Esophagus squamous epithelium (tissue), 5 donors: ENCODE data around the gene KDM7A. TPM values are rescaled to one million over a fixed set of nuclear protein-coding genes. Genes with fewer than 3 reads are reported as not detected.

Experiments used
- DNase-seq: peaks from one replicate; lab custom pipeline; 2025; lab: John Stamatoyannopoulos, UW
- H3K27ac ChIP-seq, 4 donors: fragments of 200-600 bp; sonication (generic); one replicate each; pipeline ENCODE4 v1.5.1; 2016 to 2019; ENCODE audit warnings: mild to moderate bottlenecking in 1 of 4
- H3K27me3 ChIP-seq, 4 donors: fragments of 200-600 bp; sonication (generic); 1 replicate in 3 of 4; 2 replicates in 1 of 4; pipeline versions ENCODE4 v1.5.1 to v1.6.0; 2017 to 2021; ENCODE audit warnings: antibody characterized with exemption in 1 of 4
- H3K36me3 ChIP-seq, 3 donors: fragments of 200-600 bp; sonication (generic); one replicate each; pipeline ENCODE4 v1.5.1; 2016 to 2019
- H3K4me1 ChIP-seq, 3 donors: fragments of 200-600 bp; sonication (generic); one replicate each; pipeline ENCODE4 v1.5.1; 2017 to 2019
- H3K4me3 ChIP-seq, 4 donors: fragments of 200-600 bp; sonication (generic); 1 replicate in 3 of 4; 2 replicates in 1 of 4; pipeline ENCODE4 v1.5.1; 2016 to 2019; ENCODE audit warnings: mild to moderate bottlenecking in 2 of 4, moderate library complexity in 1 of 4
- H3K9me3 ChIP-seq, 3 donors: fragments of 200-600 bp; sonication (generic); one replicate each; pipeline ENCODE4 v1.5.1; 2016 to 2019
- CTCF ChIP-seq, 6 experiments: fragments of 450-650 bp in 4 of 6; fragments of 200-600 bp in 2 of 6; sonication (generic) in 2 of 6; IDR thresholded peaks; one replicate each; pipeline ENCODE4 v1.5.1; 2016 to 2019; ENCODE audit warnings: antibody characterized with exemption in 6 of 6, mild to moderate bottlenecking in 4 of 6, moderate library complexity in 4 of 6
- POLR2A ChIP-seq, 4 donors: fragments of 450-650 bp; IDR thresholded peaks; one replicate each; pipeline ENCODE4 v1.6.1; 2017; ENCODE audit warnings: antibody characterized with exemption in 4 of 4, mild to moderate bottlenecking in 4 of 4, moderate library complexity in 3 of 4
- WGBS, 2 donors: methylation state at CpG; one replicate each; pipeline ENCODE4 v1.1.5; 2018; 5-methylcytosine and 5-hydroxymethylcytosine counted together
- intact Hi-C: fragments of 100-400 bp; cut with DNase I; formaldehyde crosslinking; loops from one replicate; pipeline ENCODE4 v1.15.0; 2022
- total RNA-seq, 4 donors: library from RNA; depleted of rRNA; stranded (reverse); fragments of >200 nt; gene quantifications; one replicate each; pipeline ENCODE4 v1.1.0, GENCODE V29; 2016
- donor health status: DM: yes; HTN: yes; CAD: no.

The KDM7A gene
- total RNA-seq, 4 donors from 2014 or later: 11.5 to 28.3 (median 19.9) TPM

- Histone ChIP-seq H3K27me3 (no peaks in the 10 kb centered on the region), H3K4me3 (no peak overlapping the region), H3K27ac (peak overlapping the region in 1 of 4 donors; percentile 49), H3K9me3 (no peaks in the 10 kb centered on the region), H3K4me1 (peaks cover 3 to 30% (median 4%) of the 10 kb centered on the region in 3 donors), H3K36me3 (no peaks in the 10 kb centered on the region)
- WGBS, 2 donors: 63 to 72% methylated on average over 6 to 7 of the region's 10 CpGs
- TF ChIP-seq POLR2A (IDR thresholded peaks at IDR 0.05) (no peak), CTCF (IDR thresholded peaks at IDR 0.05) (no peak)
- DNase-seq: no peak
- intact Hi-C loops: no loop called here
Observed at GRCh38 chr7:140196361-140197217, 19.8 kb upstream of the KDM7A start.

GRCh38 chr7:140195859-140196258 lies 19.1 kb upstream of the KDM7A start:
- Histone ChIP-seq H3K4me1 (peaks cover 3 to 30% (median 4%) of the 10 kb centered on the region in 3 donors), H3K27ac (no peak overlapping the region), H3K27me3 (no peaks in the 10 kb centered on the region), H3K36me3 (no peaks in the 10 kb centered on the region), H3K4me3 (no peak overlapping the region), H3K9me3 (no peaks in the 10 kb centered on the region)
- TF ChIP-seq CTCF (IDR thresholded peaks at IDR 0.05) (no peak), POLR2A (IDR thresholded peaks at IDR 0.05) (no peak)
- no peak for DNase-seq
- intact Hi-C loops: no loop called here
- WGBS, 2 donors: 78 to 88% methylated on average over 1 of the region's 1 CpG

GRCh38 chr7:140192620-140193019 lies 15.8 kb upstream of the KDM7A start:
- Histone ChIP-seq H3K27me3 (no peaks in the 10 kb centered on the region), H3K9me3 (no peaks in the 10 kb centered on the region), H3K4me3 (no peak overlapping the region), H3K36me3 (no peaks in the 10 kb centered on the region), H3K27ac (no peak overlapping the region), H3K4me1 (peaks cover 0 to 17% (median 3%) of the 10 kb centered on the region in 3 donors)
- no peak for TF ChIP-seq POLR2A (IDR thresholded peaks at IDR 0.05)
- no peak for TF ChIP-seq CTCF (IDR thresholded peaks at IDR 0.05)
- no peak for DNase-seq
- intact Hi-C loops: no loop called here

GRCh38 chr7:140192176-140192575 lies 15.4 kb upstream of the KDM7A start:
- Histone ChIP-seq H3K4me3 (no peak overlapping the region), H3K36me3 (no peaks in the 10 kb centered on the region), H3K9me3 (no peaks in the 10 kb centered on the region), H3K27ac (no peak overlapping the region), H3K27me3 (peaks cover 0 to 3% (median 0%) of the 10 kb centered on the region in 4 donors), H3K4me1 (peaks cover 0 to 17% (median 3%) of the 10 kb centered on the region in 3 donors)
- DNase-seq: no peak
- WGBS, 2 donors: 70 to 72% methylated on average over 3 of the region's 3 CpGs
- TF ChIP-seq POLR2A (IDR thresholded peaks at IDR 0.05): no peak
- no peak for TF ChIP-seq CTCF (IDR thresholded peaks at IDR 0.05)
- intact Hi-C loops: no loop called here

GRCh38 chr7:140190588-140190987 lies 13.8 kb upstream of the KDM7A start:
- TF ChIP-seq CTCF (IDR thresholded peaks at IDR 0.05) (no peak), POLR2A (IDR thresholded peaks at IDR 0.05) (no peak)
- Histone ChIP-seq H3K27ac (no peak overlapping the region), H3K9me3 (no peaks in the 10 kb centered on the region), H3K27me3 (peaks cover 0 to 8% (median 0%) of the 10 kb centered on the region in 4 donors), H3K4me1 (peaks cover 0 to 17% (median 3%) of the 10 kb centered on the region in 3 donors), H3K36me3 (no peaks in the 10 kb centered on the region), H3K4me3 (no peak overlapping the region)
- no peak for DNase-seq
- intact Hi-C loops: no loop called here
